IPS-11a (cell line): Measurements from ENCODE around the gene TMEM178A.
"Not testable (repeated sequence)": the region's sequence is repeated elsewhere in the genome, so short reads cannot be mapped to it uniquely, and the experiment has no call there.

Experiments
- H3K4me3 ChIP-seq: one replicate; pipeline ENCODE4 v1.5.1; 2013; ENCODE audit warnings: low read depth, low read length, control low read depth

The TMEM178A gene

DNA sequence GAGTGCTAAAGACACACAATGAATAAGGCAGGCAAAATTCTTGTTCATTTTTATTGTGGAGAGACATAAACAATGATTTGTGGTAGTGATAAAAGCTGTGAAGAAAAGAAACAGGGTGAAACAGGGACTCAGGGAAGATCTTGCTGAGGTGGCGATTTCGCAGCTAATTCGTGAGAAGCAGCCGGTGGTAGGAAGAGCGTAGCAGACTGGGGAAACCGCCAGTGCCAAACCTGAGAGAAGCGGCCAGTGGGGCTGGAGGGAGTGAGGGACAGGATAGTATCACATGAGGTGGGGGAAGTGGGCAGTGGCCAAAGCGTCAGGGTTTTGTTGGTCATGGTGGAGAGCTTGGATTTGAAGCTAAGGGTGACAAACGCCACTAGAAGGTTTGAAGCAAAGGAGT is 42.3 kb downstream of the TMEM178A start:
- H3K4me3 ChIP-seq: no peak overlapping the region

DNA sequence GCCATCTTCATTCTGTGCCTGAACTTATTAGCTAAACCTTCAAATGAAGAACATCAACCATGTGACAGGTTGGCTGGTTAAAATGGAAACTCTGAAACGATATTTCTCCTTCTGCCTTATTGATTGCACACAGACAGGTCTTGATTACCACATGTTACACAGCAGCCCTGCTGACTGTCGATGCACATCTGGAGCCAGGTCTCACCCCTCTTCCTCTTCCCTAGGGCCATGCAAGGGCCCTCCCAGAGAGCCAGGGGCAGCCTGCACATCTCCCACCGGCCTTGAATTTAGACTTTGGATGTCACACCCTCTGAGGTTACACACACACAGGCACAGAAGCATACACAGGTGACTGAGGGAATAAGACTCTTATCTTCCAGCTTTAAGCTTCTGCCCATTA is 45.1 kb downstream of the TMEM178A start:
- no peak overlapping the region for H3K4me3 ChIP-seq

DNA sequence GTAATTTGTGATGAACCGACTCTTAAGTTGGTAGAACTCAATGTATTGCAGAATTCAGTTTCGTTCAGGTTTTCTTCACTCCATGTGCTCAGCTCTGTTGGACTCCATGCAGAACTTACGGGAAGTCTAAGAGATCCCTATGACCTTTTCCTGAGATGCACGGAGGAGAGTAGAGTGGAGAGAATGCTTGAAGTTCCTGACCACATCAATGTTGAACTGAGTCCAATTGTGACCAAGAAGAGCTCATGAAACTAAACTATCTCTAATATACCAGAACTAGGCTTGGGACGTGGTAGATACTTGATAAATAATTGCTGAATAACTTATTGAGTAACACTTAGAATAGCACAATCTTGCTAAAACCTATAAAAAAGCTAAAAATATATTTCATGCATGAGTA is 47.2 kb downstream of the TMEM178A start:
- H3K4me3 ChIP-seq: no peak overlapping the region

GRCh38 chr2:39715095-39715494 is 49.4 kb downstream of the TMEM178A start:
- H3K4me3 ChIP-seq: no peak overlapping the region

DNA sequence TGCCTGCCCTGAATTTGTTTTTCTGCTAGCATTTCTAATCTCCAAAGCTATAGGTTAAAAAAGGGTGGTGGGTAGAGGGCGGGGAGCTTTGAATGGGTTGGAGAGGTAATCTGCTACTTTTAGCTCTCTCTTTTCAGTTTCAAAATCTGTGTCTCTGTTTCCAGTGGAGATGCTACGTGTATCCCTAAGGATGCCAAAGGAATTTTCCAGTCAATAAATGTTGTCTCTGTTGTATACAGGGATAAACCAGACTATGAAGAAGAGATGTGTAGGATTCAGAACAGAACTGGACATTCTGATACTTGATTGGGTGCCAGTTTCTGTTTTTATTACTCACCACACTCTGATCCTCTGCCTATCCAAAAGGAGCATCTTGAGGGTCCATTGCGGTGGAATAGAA is 50.1 kb downstream of the TMEM178A start:
- no peak overlapping the region for H3K4me3 ChIP-seq

- H3K4me3 ChIP-seq: no peak overlapping the region
Measured at GRCh38 chr2:39717067-39717466, 51.4 kb downstream of the TMEM178A start.

- H3K4me3 ChIP-seq: no peak overlapping the region
Measured at GRCh38 chr2:39718483-39718882, 52.8 kb downstream of the TMEM178A start.

DNA sequence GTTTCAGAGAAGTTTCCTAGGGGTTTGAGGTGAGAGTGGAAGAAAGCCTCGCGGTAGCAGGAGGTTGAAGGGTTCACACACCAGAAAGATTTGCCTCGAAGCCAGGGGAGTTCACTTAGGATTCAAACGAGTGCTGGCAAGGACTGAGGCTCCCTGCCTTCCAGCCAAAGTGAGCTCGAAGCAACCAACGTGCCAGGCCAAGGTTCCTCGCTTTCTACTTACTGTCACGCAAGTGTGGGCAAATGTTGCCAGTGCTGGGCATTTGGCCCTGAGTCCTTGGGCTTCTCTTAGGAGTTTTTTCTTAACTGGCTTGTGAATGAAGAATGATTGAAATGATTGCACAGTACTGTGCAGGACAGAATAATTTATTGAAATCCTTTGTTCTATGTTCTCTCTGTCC is 53.6 kb downstream of the TMEM178A start:
- no peak overlapping the region for H3K4me3 ChIP-seq

- no peak overlapping the region for H3K4me3 ChIP-seq
Measured at GRCh38 chr2:39720970-39721369, 55.3 kb downstream of the TMEM178A start.

DNA sequence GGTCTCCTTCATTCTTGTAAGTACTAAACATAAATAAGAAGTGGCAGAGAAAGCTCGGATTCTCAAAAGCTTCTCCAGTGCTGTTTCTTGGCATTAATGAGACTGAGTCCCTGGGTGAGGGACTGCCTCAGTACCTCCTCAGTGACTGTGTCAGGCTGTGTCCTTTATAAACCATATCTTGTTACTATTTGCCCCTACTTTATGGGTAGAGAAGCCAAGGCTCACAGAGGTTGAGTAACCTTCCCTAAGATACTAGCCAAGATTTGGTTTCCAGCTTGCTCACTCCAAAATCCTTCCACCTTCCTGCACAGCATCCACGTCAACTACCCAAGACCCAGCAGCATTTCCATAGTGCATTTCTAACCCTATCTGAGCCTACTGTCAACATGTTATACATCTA is 57.8 kb downstream of the TMEM178A start:
- H3K4me3 ChIP-seq: no peak overlapping the region

DNA sequence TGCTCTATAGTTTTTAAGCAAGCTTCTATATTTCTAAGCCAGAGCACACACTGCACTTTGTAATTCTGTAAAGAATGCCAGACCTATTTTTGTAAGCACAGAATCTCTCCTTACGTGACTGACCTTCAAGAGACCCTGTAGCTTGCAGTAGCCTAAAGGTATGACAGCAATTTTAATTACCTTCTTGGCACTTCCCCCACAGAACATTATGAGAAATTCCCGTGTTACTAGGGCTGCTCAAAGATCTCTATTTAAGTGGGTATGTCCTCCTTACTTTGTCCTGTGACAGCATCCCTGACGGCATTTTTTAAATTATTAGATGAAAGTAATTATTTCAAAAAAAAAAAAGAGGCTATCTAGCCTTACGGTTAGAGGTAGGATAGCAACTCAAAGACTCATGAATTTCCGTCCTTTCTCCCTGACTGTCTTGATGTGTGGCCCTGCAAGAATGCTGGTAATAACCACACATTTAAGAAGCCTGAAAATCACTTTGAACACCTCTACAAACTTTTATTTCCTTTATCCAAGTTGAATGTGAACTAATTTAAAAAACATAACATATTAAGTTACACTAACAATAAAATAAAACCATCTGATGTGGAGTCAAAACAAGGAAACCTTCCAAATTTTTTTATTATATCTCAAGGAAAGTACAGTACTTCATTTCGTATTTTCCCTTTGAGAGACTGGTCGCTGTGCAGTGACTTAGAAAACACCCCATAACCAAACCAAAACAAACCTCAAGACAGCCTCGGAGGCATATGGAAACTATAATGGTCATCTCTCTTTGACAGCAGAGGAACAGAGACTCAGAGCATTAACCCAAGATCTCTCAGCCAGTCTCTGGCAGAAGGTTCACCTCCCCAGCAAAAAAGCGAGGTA is 58.5 kb downstream of the TMEM178A start:
- no peak overlapping the region for H3K4me3 ChIP-seq

GRCh38 chr2:39724828-39725144 is 59.1 kb downstream of the TMEM178A start:
- no peak overlapping the region for H3K4me3 ChIP-seq

GRCh38 chr2:39725401-39725800 is 59.7 kb downstream of the TMEM178A start:
- H3K4me3 ChIP-seq: no peak overlapping the region

DNA sequence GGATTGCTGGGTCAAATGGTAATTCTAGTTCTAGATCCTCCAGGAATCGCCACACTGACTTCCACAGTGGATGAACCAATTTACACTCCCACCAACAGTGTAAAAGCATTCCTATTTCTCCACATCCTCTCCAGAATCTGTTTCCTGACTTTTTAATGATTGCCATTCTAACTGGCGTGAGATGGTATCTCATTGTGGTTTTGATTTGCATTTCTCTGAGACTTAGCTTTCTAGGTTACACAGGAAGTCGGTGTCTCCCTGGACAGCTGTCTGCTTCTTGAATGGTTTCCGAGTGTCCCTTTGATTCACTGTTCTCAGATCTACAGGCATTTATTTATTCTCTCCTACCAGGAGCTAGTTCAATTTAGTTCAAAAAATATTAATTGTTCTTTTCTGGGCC is 62.4 kb downstream of the TMEM178A start:
- not testable (repeated sequence) for H3K4me3 ChIP-seq

DNA sequence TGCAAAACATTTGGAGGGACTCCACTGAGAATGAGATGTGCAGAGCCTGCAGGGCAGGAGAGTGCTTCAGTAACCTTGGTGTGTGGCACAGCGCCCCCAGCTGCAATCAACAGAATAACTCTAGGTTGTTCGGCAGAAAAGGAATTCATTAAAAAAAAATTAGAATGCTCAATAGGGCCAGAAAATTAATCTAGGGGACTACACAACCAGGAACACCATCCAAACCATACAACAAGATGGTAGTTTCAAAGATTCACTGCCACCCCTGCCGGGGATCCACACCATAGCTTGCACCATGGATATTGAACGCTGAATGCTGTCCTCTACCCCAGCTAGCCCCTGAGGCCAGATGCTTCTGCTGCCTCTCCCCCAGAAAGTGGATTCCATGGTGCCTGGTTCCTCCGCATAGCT is 63.2 kb downstream of the TMEM178A start:
- no peak overlapping the region for H3K4me3 ChIP-seq

- no peak overlapping the region for H3K4me3 ChIP-seq
Measured at GRCh38 chr2:39730276-39730675, 64.6 kb downstream of the TMEM178A start.

GRCh38 chr2:39730685-39731302 is 65.1 kb downstream of the TMEM178A start:
- no peak overlapping the region for H3K4me3 ChIP-seq

DNA sequence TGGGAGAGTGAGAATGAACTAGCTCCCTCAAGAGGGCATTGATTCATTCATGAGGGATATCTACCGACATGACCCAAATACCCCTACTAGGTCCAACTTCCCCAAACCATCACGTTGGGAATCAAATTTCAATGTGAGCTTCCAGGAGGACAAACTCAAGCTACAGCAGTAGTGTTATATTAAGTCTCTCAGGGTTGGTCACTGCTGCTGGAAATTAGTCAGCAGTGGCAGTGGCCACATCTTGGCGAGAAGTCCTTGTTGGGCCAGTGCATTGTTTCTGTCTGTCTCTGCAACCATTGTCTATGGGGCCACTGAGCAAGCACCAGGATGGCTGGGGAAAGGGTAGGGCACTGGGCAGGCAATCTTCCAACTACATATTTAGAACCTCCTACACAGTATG is 65.8 kb downstream of the TMEM178A start:
- no peak overlapping the region for H3K4me3 ChIP-seq

- H3K4me3 ChIP-seq: no peak overlapping the region
Measured at GRCh38 chr2:39732482-39732881, 66.8 kb downstream of the TMEM178A start.

- no peak overlapping the region for H3K4me3 ChIP-seq
Measured at GRCh38 chr2:39733070-39733674, 67.5 kb downstream of the TMEM178A start.

DNA sequence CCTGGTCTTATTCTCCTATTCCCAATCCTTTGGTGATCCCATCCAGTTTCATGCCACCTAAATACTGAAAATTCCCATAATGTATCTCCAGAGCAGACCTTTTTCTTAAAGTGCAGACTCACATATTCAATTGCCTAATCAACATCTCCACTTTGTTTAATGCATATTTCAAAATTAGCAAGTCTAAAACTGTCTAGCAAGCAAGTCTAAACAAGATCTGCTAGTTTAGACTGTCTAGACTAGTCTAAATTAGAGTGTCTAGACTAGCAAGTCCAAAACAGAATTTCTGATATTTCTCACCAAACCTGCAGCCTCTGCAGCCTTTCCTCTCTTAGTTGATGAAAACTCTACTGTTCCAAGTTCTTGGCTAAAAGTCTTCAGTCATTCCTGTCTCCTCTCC is 68.7 kb downstream of the TMEM178A start:
- no peak overlapping the region for H3K4me3 ChIP-seq

DNA sequence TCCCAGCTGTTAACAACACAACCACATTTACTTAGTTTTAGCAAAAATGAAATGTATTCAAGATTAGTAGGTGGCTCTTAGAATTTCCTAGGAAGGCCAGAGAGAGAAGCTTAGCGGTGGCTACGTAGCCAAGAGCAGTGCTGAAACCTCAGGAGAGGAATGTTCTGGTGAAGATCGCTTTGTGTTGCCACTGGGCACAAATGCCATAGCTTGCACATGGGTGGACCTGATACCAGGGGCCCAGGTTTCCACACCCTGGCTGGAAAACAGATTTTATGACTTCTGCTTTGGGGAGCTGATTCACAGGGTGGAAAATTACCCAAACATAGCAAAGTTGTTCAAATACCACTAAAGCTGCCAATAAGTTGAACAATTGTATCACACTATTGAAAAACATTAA is 69.9 kb downstream of the TMEM178A start:
- H3K4me3 ChIP-seq: no peak overlapping the region
